NCI-H2107 (cell line): ENCODE measurements around the gene U2AF1.
"Not testable (repeated sequence)": the region's sequence is repeated elsewhere in the genome, so short reads cannot be mapped to it uniquely, and the experiment has no call there.

Source experiments
- DNase-seq: peaks from one replicate; lab custom pipeline; 2025; lab: John Stamatoyannopoulos, UW

Gene U2AF1

GRCh38 chr21:43106965-43107793 is at the start of gene U2AF1:
Gene U2AF1, minus strand, starts transcription at chr21:43107570. Its CDS starts 76 bp downstream, at chr21:43107494.
- DNase-seq, result not testable (repeated sequence)

GRCh38 chr21:43153601-43154000 is 46.2 kb upstream of the U2AF1 start:
- not testable (repeated sequence) for DNase-seq

- not testable (repeated sequence) for DNase-seq
These were observed 42.0 kb upstream of the U2AF1 start for GRCh38 chr21:43149344-43149743.

- DNase-seq, result not testable (repeated sequence)
These were observed 40.6 kb upstream of the U2AF1 start for GRCh38 chr21:43147999-43148398.

- not testable (repeated sequence) for DNase-seq
These were observed 39.3 kb upstream of the U2AF1 start for GRCh38 chr21:43146637-43147036.

- not testable (repeated sequence) for DNase-seq
These were observed 34.0 kb upstream of the U2AF1 start for GRCh38 chr21:43141407-43141806.

- DNase-seq, result not testable (repeated sequence)
These were observed 31.6 kb upstream of the U2AF1 start for GRCh38 chr21:43138944-43139343.

GRCh38 chr21:43134520-43134919 is 27.1 kb upstream of the U2AF1 start:
- not testable (repeated sequence) for DNase-seq

- DNase-seq, result not testable (repeated sequence)
These were observed 22.7 kb upstream of the U2AF1 start for GRCh38 chr21:43130094-43130493.

- not testable (repeated sequence) for DNase-seq
These were observed 8.6 kb upstream of the U2AF1 start for GRCh38 chr21:43115956-43116355.

- DNase-seq, result not testable (repeated sequence)
These were observed 7.1 kb upstream of the U2AF1 start for GRCh38 chr21:43114483-43114882.

GRCh38 chr21:43109006-43109405 is 1.6 kb upstream of the U2AF1 start:
- not testable (repeated sequence) for DNase-seq

GRCh38 chr21:43108177-43108576 is 807 bp upstream of the U2AF1 start:
- not testable (repeated sequence) for DNase-seq

- DNase-seq, result not testable (repeated sequence)
These were observed 396 bp upstream of the U2AF1 start for GRCh38 chr21:43107794-43108137.

- DNase-seq, result not testable (repeated sequence)
These were observed 2.7 kb downstream of the U2AF1 start for GRCh38 chr21:43104642-43105041.

- not testable (repeated sequence) for DNase-seq
These were observed 5.1 kb downstream of the U2AF1 start for GRCh38 chr21:43102281-43102680.

GRCh38 chr21:43101676-43102075 is 5.7 kb downstream of the U2AF1 start:
- not testable (repeated sequence) for DNase-seq

GRCh38 chr21:43101000-43101399 is 6.4 kb downstream of the U2AF1 start:
- not testable (repeated sequence) for DNase-seq

GRCh38 chr21:43091979-43092614 is 15.3 kb downstream of the U2AF1 start:
- not testable (repeated sequence) for DNase-seq

- DNase-seq, result not testable (repeated sequence)
These were observed 16.4 kb downstream of the U2AF1 start for GRCh38 chr21:43090947-43091346.

GRCh38 chr21:43089463-43089862 is 17.9 kb downstream of the U2AF1 start:
- not testable (repeated sequence) for DNase-seq

GRCh38 chr21:43082587-43083300 is 24.6 kb downstream of the U2AF1 start:
- DNase-seq, result not testable (repeated sequence)
